GM21737 (cell line): Measurements from ENCODE around the gene MBIP.
"Not testable (repeated sequence)": the region's sequence is repeated elsewhere in the genome, so short reads cannot be mapped to it uniquely, and the experiment has no call there.

ENCODE experiments used
- ATAC-seq: cut with Tn5 transposase; IDR thresholded peaks from one replicate; pipeline ENCODE4 v1.9.1; 2021; ENCODE audit warnings: mild to moderate bottlenecking, moderate library complexity; ENCODE audit not compliant: unreplicated experiment

The MBIP gene, protein sequence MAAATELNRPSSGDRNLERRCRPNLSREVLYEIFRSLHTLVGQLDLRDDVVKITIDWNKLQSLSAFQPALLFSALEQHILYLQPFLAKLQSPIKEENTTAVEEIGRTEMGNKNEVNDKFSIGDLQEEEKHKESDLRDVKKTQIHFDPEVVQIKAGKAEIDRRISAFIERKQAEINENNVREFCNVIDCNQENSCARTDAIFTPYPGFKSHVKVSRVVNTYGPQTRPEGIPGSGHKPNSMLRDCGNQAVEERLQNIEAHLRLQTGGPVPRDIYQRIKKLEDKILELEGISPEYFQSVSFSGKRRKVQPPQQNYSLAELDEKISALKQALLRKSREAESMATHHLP

DNA sequence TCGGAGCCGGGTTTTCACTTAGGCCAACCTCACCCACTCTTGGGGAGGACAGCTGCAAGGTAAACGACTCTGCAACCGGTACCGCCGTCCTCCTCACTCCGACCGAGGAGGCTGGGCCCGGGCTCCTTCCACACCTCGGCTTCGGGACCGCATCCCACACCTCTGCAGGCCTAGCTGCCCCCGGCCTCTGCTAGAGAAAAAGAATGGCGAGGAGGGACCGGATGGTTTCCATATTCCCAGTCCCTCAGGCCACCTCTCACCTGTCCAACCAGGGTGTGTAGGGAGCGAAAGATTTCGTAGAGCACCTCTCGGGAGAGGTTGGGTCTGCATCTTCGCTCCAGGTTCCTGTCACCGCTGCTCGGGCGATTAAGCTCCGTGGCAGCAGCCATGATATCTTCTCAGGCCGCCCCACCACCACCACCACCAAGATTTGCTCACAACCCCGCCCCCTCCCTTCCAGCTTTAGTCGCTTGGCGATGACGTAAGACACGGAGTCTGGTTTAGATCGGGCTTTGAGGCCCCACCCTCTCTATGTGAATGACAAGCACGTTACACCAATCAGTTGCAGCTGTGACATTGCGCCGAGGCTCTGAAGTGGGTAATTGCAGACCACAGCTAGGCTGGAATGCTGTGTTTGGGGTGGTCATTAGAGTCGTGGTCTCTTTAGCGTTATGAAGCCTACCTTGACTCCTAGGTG, at the start of gene MBIP:
MBIP (minus strand) TSS at position 438 of the 697 bp plus-strand sequence; CDS start at position 389, 49 bp downstream.
- ATAC-seq: peak; percentile 98

DNA sequence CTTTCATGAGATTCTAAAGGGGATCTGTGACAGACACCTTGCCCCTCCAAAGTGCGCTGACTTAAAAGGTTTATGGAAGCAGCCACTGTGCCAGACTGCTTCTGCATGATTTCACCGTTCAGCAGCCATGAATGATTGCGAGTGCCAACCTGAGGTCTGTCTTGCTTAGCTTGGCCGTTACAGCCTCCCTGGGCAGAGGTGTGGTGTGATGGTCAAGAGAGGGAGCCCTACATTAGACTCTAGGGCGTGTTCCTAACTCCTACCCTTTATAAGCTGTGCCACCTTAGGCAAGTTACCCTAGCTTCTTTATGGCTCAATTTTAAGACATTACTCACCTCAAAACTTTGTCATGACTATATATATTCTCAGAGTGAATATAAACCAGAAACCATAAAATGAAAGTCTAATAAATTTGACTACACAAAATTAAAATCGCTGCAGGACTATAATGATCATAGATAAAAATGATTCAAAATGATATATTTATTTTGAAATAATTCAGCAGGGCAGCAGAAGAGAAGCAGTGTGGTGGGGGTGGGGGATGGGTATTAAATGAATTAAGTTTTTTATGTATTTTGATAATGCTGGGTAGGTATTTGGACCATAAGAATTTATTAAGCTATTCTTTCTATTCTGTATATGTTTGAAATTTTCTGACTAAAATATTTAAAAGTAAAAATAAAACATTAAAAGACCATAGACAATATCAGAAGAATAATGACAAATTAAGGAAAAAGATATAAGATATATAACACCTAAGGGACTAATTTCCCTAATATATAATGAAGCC, 47.7 kb upstream of the MBIP start:
- no peak for ATAC-seq

DNA sequence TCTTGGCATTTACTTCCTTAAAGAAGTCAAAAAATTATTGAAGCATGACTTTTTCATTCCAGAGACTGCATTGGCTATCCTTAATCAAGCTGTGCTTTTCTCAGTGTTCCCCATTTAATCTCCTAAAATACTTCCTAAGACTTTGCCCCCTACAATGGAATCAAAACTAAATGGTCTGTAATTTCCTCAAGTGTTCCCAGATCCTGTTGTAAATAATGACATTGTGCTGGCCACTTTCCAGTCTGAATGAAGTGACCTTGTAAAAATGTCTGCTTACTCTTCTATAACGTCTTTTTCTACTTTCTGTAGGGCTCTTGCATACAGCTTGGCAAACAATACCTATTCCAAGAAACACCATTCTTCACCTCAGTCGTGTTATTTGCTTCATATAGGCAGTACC, 45.3 kb upstream of the MBIP start:
- no peak for ATAC-seq

DNA sequence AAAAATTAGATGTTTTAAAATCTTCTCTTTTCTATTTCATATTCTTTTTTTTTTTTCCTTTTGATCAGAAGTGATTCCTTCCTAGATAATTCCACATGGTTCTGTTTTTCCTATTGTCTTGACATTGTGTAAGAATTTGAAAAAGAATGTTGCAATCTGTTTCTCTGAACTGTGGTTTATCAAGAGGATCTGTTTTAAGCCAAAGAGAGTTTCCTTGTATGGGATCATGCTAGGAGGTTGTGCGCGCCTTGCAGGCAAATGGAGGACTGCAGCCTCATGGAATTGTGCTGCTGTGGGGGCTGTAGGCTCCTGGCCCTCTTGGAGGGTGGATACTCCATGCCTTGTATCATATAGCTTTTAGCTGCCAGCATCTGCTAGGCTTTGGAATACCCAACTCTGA, 43.3 kb upstream of the MBIP start:
- ATAC-seq: no peak

DNA sequence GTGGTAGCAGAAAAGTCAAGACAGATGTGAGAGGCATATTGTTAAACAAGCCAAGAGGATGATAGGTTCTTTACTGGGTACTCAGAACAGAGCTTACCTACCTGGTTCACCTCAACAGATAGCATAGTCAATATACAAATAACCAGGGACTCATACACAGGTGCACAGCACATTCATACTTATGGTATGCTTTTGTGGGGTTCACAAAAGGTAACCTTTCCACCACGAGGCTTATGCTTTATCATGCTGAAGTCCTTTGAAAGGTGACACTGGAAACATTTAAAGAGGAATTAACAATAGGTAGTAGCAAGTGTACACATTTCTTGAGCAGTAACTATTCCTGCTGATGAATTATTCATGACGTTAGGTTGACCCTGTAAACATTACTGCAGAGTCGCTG, 42.2 kb upstream of the MBIP start:
- ATAC-seq: no peak

DNA sequence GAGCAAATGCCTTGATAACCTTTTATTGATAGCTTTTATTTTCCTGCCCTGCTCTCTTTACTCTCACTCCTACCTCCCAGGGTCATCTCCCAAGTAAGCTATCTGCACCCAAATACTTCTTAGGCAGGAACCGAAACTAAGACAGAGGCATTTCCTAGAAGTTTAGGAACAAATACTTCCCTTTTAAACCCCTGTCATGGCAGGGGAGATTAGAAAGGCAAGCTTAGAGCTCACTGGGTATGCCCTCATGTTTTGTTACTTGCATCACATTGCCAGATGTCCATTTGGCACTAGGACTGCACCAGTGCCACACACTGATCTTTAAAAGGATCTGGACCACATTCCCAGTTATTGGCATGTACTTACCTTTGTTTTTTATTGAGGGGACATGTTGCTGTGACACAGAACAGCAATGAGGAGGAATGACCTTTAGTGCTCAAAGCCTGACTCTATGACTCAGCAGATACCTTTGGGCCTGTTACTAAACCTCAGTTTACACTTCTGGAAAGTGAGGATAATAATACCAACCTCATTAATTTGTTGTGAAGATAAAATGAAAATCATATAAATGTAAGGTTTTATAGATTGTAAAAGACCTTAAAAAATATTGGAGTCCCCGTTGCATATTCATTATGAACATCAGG, 40.9 kb upstream of the MBIP start:
- ATAC-seq: no peak

DNA sequence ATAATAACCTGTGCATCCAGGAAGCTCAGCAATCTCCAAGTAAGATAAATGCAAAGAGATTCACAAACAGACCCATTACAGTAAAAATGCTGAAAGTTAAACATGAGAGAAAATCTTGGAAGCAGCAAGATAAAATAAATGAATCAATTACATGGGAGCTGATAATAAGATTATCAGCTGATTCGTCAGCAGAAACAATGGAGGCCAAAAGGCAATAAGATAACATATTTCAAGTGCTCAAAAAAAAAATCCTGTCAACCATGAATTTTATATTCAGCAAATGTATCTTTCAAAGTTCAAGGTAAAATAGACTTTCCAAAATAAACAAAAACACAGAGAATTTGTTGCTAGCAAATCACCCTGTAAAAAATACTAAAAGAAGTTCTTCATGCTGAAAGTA, 36.4 kb upstream of the MBIP start:
- ATAC-seq: no peak

DNA sequence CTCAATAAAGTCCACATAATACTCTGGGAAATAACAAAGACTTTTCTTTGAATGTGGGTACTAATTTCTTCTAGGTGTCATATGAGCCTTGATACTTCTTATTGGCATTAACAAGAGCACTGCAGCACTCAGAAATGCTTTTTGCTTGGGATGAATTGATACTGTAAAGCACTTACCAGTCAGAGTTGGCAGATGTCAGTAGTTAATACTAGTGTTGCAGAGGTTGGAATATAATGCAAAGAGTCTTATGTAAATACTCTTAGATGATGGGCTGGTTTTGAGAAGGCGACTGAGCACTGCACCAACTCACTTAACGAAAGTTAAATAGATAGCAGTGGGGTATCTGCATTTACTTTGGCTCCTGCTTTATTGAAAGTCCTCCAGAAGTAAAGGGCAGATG, 25.6 kb upstream of the MBIP start:
- no peak for ATAC-seq

DNA sequence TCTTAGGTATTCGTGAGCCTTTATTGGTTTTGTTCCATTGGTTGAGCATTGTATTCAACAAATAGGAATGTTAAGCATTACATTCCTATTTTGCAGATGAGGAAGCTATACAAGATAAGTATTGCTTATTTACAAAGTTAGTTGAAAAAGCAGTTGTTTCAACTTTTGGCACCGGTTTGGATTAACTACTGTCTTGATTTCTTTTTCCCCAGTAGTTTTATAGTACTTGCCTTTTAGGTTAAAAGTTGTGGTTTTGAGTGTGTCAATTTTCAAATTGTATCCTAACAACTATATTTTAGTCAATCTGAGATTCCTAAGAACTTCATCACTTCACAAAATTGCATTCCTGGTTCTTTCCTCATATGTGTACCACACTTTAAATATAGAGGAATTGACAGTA, 23.8 kb upstream of the MBIP start:
- no peak for ATAC-seq

DNA sequence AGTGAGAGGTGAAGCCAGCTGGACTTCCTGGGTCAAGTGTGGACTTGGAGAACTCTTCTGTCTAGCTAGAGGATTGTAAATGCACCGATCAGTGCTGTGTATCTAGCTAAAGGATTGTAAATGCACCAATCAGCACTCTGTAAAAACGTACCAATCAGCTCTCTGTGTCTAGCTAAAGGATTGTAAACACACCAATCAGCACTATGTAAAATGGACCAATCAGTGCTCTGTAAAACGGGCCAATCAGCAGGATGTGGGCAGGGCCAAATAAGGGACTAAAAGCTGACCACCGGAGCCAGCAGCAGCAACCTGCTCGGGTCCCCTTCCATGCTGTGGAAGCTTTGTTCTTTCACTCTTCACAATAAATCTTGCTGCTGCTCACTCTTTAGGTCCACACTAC, 21.4 kb upstream of the MBIP start:
- ATAC-seq: not testable (repeated sequence)

DNA sequence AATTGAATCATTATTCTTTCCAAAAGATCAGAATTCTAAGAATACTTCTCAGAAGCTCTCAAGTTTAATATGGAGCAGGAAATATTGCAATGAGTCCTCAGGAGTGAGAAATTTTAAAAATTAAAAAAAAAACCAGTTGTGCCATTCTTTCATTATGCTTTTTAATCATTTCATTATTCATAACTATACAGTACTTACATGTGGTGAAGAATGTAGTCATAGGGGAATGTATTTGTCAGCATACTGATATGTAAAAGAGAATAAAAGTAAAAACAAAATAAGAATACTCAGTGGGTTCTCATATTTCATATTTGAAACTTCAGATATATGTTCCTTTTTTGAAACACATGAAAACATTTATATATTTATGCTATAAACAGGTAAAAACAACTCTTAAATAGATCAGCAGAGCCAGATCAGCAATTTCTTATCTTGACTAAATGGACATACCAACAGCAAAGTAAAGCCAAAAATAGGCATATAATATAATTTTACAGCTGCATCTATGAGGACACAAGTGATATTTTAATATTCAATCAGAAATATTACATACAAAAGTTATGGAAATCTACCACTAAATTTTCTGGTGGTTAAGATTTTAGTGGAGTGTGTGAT, 19.9 kb upstream of the MBIP start:
- ATAC-seq: no peak

DNA sequence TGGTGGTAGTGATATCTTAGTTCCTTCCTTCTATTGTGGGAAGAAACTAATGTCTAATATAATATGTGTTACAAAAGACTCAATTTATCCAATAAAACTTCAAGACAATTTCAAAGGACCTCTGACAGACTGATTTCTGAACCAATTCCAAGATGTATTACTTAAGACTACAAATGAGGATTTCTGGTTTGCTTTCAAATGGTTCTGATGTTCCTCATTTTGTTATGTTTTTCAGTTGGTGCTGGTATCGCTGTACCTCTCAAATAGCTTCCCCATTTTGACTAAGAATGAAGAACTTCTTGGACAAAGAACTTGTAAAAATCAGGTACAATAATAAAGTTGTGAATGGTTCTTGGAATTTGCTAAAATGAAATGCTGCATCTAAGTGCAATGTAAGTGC, 19.4 kb upstream of the MBIP start:
- ATAC-seq: no peak

DNA sequence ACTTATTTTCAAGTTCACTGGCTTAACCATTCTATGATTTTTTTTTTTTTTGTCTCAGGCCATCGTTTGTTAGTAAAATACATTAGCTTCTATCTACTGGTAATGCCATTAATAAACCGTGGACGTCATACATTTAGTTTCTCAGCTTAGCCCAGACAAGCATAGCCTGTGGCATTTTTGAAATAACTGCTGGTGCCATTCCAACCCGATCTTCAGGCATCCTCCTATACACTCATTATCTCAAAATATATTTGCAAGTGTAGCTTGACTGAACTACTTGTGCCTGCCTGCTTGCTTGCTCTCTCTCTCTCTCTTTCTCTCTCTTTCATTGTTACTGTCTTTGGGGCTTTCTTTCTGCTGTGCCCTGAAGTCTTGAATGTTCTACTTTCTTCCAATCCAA, 12.7 kb upstream of the MBIP start:
- ATAC-seq: no peak

DNA sequence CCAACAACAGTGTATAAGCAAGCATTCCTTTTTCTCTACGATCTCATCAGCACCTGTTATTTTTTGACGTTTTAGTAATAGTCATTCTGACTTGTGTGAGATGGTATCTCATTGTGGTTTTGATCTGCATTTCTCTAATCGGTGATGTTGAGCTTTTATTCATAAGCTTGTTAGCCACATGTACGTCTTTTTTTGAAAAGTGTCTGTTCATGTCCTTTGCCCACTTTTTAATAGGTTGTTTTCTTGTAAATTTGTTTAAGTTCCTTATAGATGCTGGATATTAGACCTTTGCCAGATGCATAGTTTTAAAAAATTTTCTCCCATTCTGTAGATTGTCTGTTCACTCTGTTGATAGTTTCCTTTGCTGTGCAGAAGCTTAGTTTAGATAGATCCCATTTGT, 7.1 kb upstream of the MBIP start:
- not testable (repeated sequence) for ATAC-seq

DNA sequence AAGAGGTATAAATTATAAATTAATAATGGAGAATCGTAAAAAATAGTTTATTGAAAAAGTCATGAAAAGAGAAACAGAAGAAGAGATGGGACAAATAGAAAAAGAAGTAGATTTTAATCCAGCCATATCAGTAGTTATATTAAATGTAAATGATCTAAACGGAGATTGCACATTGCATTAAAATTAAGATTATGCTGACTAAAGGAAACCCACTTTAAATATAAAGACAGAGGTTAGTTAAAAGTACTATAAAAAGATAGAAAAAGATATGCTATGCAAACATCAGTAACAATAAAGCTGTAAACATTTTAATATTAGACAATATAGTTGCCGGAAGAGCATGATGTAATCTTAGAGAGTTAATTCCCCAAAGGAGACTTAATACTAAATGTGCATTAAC, 5.4 kb upstream of the MBIP start:
- no peak for ATAC-seq

DNA sequence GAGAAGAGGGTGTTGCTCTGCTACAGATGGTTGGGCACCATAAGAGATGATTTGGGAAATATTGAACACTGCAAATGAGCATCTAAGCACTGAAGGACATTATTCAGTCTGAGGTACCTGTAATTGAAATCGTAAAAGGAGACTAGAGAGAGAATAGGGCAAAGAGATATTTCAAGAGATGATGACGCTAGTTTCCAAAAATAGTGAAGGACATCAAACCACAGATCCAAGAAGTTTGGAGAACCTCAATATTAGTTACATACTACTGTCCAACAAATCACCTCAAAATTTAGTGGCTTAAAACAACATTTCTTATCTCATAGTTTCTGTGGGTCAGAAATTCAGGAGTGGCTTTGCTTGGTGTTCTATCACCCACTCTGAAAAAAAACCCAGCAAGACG, 4.5 kb upstream of the MBIP start:
- ATAC-seq: no peak

DNA sequence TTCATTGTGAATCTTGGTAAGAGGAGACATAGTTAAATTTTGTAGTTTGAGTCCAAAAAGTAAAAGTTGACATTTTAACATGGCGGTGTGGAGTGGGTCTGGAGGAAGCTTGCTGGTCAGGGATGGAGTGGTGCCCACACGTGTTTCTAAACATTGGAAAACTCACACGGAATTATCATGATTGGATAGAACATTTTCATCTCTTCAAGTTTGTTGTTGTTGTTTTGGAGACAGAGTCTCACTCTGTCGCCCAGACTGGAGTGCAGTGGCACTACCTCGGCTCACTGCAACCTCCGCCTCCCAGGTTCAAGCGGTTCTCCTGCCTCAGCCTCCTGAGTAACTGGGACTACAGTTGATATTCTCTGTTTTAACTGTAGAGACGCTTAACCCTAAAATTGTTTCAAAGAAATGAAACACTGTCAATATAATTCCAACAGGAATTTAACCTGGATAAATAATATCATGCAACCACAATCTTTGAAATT, 502 bp upstream of the MBIP start:
- peak; percentile 29 for ATAC-seq

DNA sequence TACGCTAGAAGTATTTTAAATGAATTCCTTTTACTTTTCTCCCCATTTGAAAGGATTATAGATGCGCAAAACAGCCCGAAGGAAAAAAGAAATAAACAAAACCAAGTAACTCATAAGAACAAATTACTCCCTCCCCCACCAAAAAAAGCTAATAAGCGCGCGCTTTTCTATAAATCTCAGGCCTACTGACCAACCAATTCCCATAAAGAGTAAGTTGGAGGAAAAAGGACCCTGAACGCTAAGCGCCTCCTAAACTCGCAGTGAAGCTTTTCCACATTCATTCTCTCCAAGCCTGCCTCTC, 588 bp downstream of the MBIP start:
- no peak for ATAC-seq

DNA sequence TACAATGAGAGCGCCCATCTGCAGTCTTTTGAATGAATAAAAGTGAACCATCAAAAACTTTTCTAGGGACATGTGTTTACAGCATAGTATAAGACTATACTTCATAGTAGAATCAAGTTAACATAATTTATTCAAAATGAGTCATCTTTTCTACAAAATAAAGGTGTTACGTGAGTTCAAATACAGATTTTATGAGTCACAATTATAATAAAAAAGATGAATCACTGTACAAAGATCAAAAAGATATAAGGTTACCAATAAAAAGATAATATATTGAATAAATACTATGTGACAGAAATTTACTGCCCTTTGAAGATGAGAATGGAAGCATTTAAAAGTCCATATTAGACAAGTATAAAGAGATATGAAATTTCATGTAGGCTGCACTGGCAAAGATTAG, 2.8 kb downstream of the MBIP start:
- ATAC-seq: no peak

DNA sequence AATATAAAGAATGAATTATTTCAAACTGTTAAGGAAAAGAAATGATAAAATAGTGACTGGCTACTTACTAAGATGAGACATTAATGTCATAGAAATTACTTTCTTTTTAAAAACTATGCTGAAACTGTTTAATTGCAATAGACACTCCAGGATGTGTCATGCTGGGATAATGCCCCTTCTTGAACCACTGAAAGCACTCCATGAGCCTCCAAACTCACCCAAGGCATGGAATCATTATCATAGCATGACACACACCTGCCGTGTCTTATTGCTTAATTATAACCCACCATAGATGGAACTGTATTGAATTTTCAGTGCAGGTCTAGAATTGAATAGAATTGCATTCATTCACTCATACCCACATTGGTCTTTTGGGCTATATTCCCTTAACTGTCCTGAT, 4.3 kb downstream of the MBIP start:
- no peak for ATAC-seq
